Coronary artery (tissue), 2 donors: ENCODE data around the gene TDRD10.
A peak's percentile ranks its signal among the peaks of the same experiment; 100 is the strongest.

Source experiments
- DNase-seq: peaks from one replicate; pipeline ENCODE4 v3.0.0-alpha.2; 2017; ENCODE audit warnings: low spot score
- H3K27ac ChIP-seq, 2 donors: fragments of 200-600 bp; sonication (generic); one replicate each; pipeline ENCODE4 v1.5.1; 2016 to 2019
- H3K4me3 ChIP-seq: fragments of 200-600 bp; sonication (generic); 2 replicates; pipeline ENCODE4 v1.5.1; 2016; ENCODE audit warnings: mild to moderate bottlenecking, moderate library complexity
- CTCF ChIP-seq: fragments of 200-600 bp; sonication (generic); IDR thresholded peaks from one replicate; pipeline ENCODE4 v1.5.1; 2019; ENCODE audit warnings: antibody characterized with exemption

The TDRD10 gene

GRCh38 chr1:154565876-154566275 is 63.9 kb downstream of the TDRD10 start:
- no peak overlapping the region for H3K4me3 ChIP-seq
- no peak overlapping the region for H3K27ac ChIP-seq
- DNase-seq, result no peak
- no peak for TF ChIP-seq CTCF

DNA sequence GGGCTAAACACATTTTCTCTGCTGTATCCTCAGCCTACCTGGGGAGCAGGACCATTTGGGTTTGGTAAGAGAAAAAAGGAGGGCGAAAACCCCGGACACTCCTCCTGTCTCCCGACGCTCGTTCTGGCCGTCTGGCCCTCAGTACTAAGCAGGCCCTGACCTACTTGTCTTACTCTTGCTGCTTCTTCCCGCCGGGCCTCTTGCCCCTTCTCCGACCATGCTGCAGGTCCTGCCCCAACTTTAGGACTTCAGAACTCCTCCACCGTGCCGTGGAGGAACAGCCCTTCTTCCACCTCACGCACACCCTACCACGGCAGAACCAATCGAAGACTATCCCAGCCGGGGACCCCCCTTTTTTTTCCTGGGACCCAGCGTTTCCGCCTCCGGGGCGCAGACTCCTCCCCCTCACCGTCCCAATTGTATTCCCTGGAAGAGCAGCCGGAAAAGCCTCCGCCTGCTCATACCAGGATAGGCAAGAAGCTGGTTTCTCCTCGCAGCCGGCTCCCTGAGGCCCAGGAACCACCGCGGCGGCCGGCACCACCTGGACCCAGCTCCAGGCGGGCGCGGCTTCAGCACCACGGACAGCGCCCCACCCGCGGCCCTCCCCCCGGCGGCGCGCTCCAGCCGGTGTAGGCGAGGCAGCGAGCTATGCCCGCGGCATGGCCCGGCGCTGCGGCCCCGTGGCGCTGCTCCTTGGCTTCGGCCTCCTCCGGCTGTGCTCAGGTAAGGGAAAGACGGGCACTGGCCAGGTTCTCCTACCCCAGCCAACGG is 65.6 kb downstream of the TDRD10 start, which contains the start of gene CHRNB2:
CHRNB2 (plus strand) TSS at position 393 of the 771 bp plus-strand sequence; CDS start at position 660, 267 bp downstream.
- peak within 1 kb of the TSS; percentile 58 for H3K4me3 ChIP-seq
- no peak for TF ChIP-seq CTCF
- H3K27ac ChIP-seq, result no peak within 1 kb of the TSS
- DNase-seq, result peak; percentile 82

GRCh38 chr1:154568157-154568815 is 66.3 kb downstream of the TDRD10 start:
- Histone ChIP-seq H3K4me3 (peak overlapping the region; percentile 58), H3K27ac (no peak overlapping the region)
- no peak for DNase-seq
- no peak for TF ChIP-seq CTCF

DNA sequence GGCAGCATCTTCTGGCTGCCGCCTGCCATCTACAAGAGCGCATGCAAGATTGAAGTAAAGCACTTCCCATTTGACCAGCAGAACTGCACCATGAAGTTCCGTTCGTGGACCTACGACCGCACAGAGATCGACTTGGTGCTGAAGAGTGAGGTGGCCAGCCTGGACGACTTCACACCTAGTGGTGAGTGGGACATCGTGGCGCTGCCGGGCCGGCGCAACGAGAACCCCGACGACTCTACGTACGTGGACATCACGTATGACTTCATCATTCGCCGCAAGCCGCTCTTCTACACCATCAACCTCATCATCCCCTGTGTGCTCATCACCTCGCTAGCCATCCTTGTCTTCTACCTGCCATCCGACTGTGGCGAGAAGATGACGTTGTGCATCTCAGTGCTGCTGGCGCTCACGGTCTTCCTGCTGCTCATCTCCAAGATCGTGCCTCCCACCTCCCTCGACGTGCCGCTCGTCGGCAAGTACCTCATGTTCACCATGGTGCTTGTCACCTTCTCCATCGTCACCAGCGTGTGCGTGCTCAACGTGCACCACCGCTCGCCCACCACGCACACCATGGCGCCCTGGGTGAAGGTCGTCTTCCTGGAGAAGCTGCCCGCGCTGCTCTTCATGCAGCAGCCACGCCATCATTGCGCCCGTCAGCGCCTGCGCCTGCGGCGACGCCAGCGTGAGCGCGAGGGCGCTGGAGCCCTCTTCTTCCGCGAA is 69.4 kb downstream of the TDRD10 start:
- no peak for TF ChIP-seq CTCF
- Histone ChIP-seq H3K27ac (no peak overlapping the region), H3K4me3 (no peak overlapping the region)
- DNase-seq, result no peak

DNA sequence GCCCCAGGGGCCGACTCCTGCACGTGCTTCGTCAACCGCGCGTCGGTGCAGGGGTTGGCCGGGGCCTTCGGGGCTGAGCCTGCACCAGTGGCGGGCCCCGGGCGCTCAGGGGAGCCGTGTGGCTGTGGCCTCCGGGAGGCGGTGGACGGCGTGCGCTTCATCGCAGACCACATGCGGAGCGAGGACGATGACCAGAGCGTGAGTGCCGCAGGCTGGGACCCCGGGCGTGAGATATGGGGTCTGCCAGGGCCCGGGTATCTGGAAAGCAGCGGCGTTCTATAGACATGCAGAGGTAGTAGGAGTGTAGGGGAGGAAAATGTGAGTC is 69.9 kb downstream of the TDRD10 start:
- TF ChIP-seq CTCF, result no peak
- H3K27ac ChIP-seq, result no peak overlapping the region
- no peak overlapping the region for H3K4me3 ChIP-seq
- no peak for DNase-seq

DNA sequence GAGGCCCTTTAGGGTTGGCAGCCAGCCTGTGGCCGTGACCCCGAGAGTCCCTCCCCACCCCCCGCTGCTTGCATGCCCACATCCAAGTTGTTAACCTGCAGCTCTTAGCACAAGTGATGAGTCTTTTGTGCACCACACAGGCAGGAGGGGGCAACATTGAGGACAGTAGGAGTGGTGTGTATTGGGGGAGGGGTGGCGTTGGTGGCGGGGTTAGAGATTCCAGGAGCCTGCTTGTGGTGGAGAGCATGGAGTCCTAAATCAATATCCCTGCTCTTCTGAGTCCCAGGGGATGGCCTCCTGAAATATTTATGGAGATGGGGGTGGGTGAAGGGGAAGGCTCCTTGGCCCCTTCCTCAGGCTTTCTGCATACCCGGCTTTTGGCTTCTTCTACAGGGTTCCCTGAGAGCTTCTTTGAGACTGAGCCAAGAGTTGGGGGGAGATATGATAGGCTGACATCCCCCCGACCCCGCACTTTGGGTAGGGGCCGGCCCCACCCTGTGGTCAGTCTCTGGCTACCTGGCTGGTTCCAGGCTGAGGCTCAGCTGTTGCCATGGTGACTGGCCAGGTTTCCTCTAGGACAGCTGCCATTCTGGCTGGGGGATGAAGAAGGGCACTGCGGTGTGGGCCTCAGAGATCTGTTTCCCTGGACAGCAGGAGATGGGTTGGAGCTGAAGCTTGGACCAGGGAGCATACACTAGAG is 70.6 kb downstream of the TDRD10 start:
- DNase-seq, result no peak
- Histone ChIP-seq H3K27ac (no peak overlapping the region), H3K4me3 (no peak overlapping the region)
- no peak for TF ChIP-seq CTCF
